HS-5 (cell line): Measurements from ENCODE around the gene EMC10.
A peak's percentile ranks its signal among the peaks of the same experiment; 100 is the strongest.
"Not testable (repeated sequence)": the region's sequence is repeated elsewhere in the genome, so short reads cannot be mapped to it uniquely, and the experiment has no call there.

Source experiments
- DNase-seq: peaks from one replicate; pipeline ENCODE4 v3.0.0-alpha.2; 2012; ENCODE audit warnings: low read depth

Gene EMC10

GRCh38 chr19:50514346-50515167 lies 38.2 kb downstream of the EMC10 start:
- no peak for DNase-seq

GRCh38 chr19:50515168-50515561 lies 38.9 kb downstream of the EMC10 start:
- DNase-seq: no peak

- DNase-seq: no peak
Measured at GRCh38 chr19:50516456-50516855, 40.1 kb downstream of the EMC10 start.

GRCh38 chr19:50516964-50517703 lies 40.8 kb downstream of the EMC10 start:
- no peak for DNase-seq

GRCh38 chr19:50517704-50518075 lies 41.4 kb downstream of the EMC10 start:
- DNase-seq: no peak

GRCh38 chr19:50518091-50519005 lies 42.0 kb downstream of the EMC10 start:
- DNase-seq: no peak

- no peak for DNase-seq
Measured at GRCh38 chr19:50519006-50519575, 42.8 kb downstream of the EMC10 start.

GRCh38 chr19:50520822-50521465 lies 44.6 kb downstream of the EMC10 start:
- DNase-seq: no peak

- no peak for DNase-seq
Measured at GRCh38 chr19:50522881-50523280, 46.6 kb downstream of the EMC10 start.

GRCh38 chr19:50528052-50528451 lies 51.7 kb downstream of the EMC10 start:
- DNase-seq: not testable (repeated sequence)

- no peak for DNase-seq
Measured at GRCh38 chr19:50531171-50531612, 54.9 kb downstream of the EMC10 start.

- no peak for DNase-seq
Measured at GRCh38 chr19:50532952-50533351, 56.6 kb downstream of the EMC10 start.

GRCh38 chr19:50534478-50534877 lies 58.2 kb downstream of the EMC10 start:
- no peak for DNase-seq

GRCh38 chr19:50535672-50536187 lies 59.4 kb downstream of the EMC10 start:
- DNase-seq: no peak

- DNase-seq: no peak
Measured at GRCh38 chr19:50536662-50537305, 60.5 kb downstream of the EMC10 start.

- no peak for DNase-seq
Measured at GRCh38 chr19:50537306-50537685, 61.0 kb downstream of the EMC10 start.

GRCh38 chr19:50537769-50538230 lies 61.5 kb downstream of the EMC10 start:
- DNase-seq: peak; percentile 10
